MCF 10A (cell line): Measurements from ENCODE around the gene RGS9BP. TPM values are rescaled to one million over a fixed set of nuclear protein-coding genes. Genes with fewer than 3 reads are reported as not detected.

Experiments
- BruUV-seq: library from RNA; stranded (reverse); fragments of 400-500 nt; replicated peaks from 2 replicates; lab custom pipeline; 2021; lab: Mats Ljungman, UMichigan
- CTCF ChIA-PET: fragments of 300-600 bp; sonication (Branson Sonifier 250); formaldehyde crosslinking; extraction: SDS; loops from one replicate; lab custom pipeline; 2021; ENCODE audit warnings: antibody characterized with exemption, inconsistent platforms; lab: Yijun Ruan, JAX
- POLR2A ChIA-PET: fragments of 300-600, 350-650 bp; sonication (Branson Sonifier 250); formaldehyde crosslinking; extraction: SDS; loops from one replicate; lab custom pipeline; 2020; ENCODE audit warnings: antibody characterized with exemption, inconsistent platforms; lab: Yijun Ruan, JAX
- DNase-seq: peaks from one replicate; pipeline ENCODE4 v3.0.0-alpha.2; 2018; ENCODE audit not compliant: unreplicated experiment
- H3K27ac Mint-ChIP-seq: one replicate; pipeline ENCODE4 v1.8.0; 2022; ENCODE audit warnings: mild to moderate bottlenecking, low read depth, mixed read lengths; ENCODE audit not compliant: unreplicated experiment
- H3K27me3 Mint-ChIP-seq: one replicate; pipeline ENCODE4 v1.8.0; 2022; ENCODE audit warnings: mixed read lengths; ENCODE audit not compliant: insufficient read depth, unreplicated experiment
- H3K36me3 Mint-ChIP-seq: one replicate; pipeline ENCODE4 v1.8.0; 2022; ENCODE audit warnings: mild to moderate bottlenecking, moderate library complexity, mixed read lengths; ENCODE audit not compliant: insufficient read depth, unreplicated experiment
- H3K4me1 Mint-ChIP-seq: one replicate; pipeline ENCODE4 v1.8.0; 2022; ENCODE audit warnings: mixed read lengths; ENCODE audit not compliant: insufficient read depth, unreplicated experiment
- H3K4me3 Mint-ChIP-seq: one replicate; pipeline ENCODE4 v1.8.0; 2022; ENCODE audit warnings: mild to moderate bottlenecking, moderate library complexity, mixed read lengths; ENCODE audit not compliant: unreplicated experiment
- H3K9me3 Mint-ChIP-seq: one replicate; pipeline ENCODE4 v1.8.0; 2022; ENCODE audit warnings: mixed read lengths; ENCODE audit not compliant: unreplicated experiment
- intact Hi-C: fragments of 100-400 bp; cut with micrococcal nuclease; formaldehyde crosslinking; loops from 2 replicates; pipeline ENCODE4 v1.14.1; 2022
- total RNA-seq: library from RNA; stranded (reverse); gene quantifications from 2 replicates; pipeline ENCODE4 v1.2.3, GENCODE V29; 2022
- TF ChIP-seq, protein P1 (sequence below): fragments of 200-600 bp; IDR thresholded peaks from one replicate; pipeline ENCODE4 v1.8.0; 2022; ENCODE audit warnings: antibody characterized with exemption, mild to moderate bottlenecking; ENCODE audit not compliant: unreplicated experiment

The RGS9BP gene
- total RNA-seq, 1 experiment from 2014 or later: 0.16 TPM

GRCh38 chr19:32631381-32631780 lies 44.3 kb upstream of the RGS9BP start:
- TF ChIP-seq, protein P1, sequence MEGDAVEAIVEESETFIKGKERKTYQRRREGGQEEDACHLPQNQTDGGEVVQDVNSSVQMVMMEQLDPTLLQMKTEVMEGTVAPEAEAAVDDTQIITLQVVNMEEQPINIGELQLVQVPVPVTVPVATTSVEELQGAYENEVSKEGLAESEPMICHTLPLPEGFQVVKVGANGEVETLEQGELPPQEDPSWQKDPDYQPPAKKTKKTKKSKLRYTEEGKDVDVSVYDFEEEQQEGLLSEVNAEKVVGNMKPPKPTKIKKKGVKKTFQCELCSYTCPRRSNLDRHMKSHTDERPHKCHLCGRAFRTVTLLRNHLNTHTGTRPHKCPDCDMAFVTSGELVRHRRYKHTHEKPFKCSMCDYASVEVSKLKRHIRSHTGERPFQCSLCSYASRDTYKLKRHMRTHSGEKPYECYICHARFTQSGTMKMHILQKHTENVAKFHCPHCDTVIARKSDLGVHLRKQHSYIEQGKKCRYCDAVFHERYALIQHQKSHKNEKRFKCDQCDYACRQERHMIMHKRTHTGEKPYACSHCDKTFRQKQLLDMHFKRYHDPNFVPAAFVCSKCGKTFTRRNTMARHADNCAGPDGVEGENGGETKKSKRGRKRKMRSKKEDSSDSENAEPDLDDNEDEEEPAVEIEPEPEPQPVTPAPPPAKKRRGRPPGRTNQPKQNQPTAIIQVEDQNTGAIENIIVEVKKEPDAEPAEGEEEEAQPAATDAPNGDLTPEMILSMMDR: no peak
- no peak for DNase-seq
- POLR2A ChIA-PET: no interaction called here
- Mint-ChIP-seq H3K9me3 (no peaks in the 10 kb centered on the region), H3K4me1 (no peaks in the 10 kb centered on the region), H3K27ac (no peak overlapping the region), H3K4me3 (no peak overlapping the region), H3K36me3 (peaks cover 68% of the 10 kb centered on the region), H3K27me3 (no peaks in the 10 kb centered on the region)
- intact Hi-C loops: no loop called here
- CTCF ChIA-PET: interaction anchor here (0.5 to 0.6 kb wide), 2 partner anchors 25 to 111 kb away, joined by 3 to 4 read pairs; no protein-coding TSS in a partner anchor
- BruUV-seq: no TSS peak

DNA sequence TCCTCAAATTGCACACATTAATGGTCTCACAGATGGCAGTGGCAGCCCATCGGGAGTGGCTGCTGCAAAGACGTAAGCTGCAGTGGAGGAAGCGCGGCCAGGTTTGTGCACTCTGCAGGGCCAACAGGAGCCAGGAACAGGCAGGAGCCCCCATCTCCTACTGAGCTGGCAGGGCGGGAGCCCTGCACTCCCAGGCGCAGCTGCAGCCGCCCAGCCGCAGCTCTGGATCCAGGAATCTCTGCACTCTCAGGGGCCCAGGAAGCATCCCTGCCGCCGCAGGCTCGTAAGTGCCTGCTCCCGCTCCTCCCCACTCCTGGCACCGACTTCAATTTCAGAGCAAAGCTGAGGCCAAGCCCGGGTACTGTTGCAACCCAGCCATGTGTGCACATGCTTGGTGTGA lies 38.2 kb upstream of the RGS9BP start:
- H3K27me3 Mint-ChIP-seq: no peaks in the 10 kb centered on the region
- TF ChIP-seq, protein P1: no peak
- H3K4me3 Mint-ChIP-seq: no peak overlapping the region
- DNase-seq: no peak
- no TSS peak for BruUV-seq
- ChIA-PET POLR2A (no interaction called here), CTCF (interaction anchor here (0.5 kb wide), 1 partner anchor 32 kb away, joined by 5 read pairs; no protein-coding TSS in a partner anchor)
- peaks cover 75% of the 10 kb centered on the region for H3K36me3 Mint-ChIP-seq
- no peak overlapping the region for H3K27ac Mint-ChIP-seq
- no peaks in the 10 kb centered on the region for H3K4me1 Mint-ChIP-seq
- H3K9me3 Mint-ChIP-seq: no peaks in the 10 kb centered on the region
- intact Hi-C loops: no loop called here

GRCh38 chr19:32638625-32639024 lies 37.0 kb upstream of the RGS9BP start:
- intact Hi-C loops: no loop called here
- CTCF ChIA-PET: interaction anchor here (0.7 kb wide), 1 partner anchor 19 kb away, joined by 3 read pairs; no protein-coding TSS in a partner anchor
- DNase-seq: no peak
- BruUV-seq: no TSS peak
- TF ChIP-seq, protein P1: no peak
- Mint-ChIP-seq H3K9me3 (no peaks in the 10 kb centered on the region), H3K4me3 (no peak overlapping the region), H3K27ac (no peak overlapping the region), H3K36me3 (peaks cover 80% of the 10 kb centered on the region), H3K27me3 (no peaks in the 10 kb centered on the region), H3K4me1 (no peaks in the 10 kb centered on the region)
- POLR2A ChIA-PET: no interaction called here

DNA sequence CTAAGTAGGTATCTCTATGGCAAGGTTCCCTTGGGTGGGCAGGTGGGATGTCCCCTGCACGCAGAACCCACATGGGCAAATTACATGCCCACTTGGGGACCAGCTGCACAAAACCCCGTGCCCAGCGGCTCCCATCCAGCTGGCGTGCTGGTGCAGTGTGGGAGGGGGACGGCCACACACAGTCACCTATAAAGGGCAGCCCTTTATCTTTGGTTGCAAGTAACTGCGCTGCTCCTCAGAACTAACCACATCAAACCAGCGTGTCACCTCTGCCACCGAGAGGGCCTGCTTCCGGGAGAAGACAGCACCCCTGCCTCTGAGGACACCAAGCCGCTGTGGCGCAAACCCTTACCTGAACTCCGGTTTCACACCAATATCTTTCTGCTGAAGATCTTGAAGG lies 32.9 kb upstream of the RGS9BP start:
- Mint-ChIP-seq H3K4me1 (no peaks in the 10 kb centered on the region), H3K27me3 (no peaks in the 10 kb centered on the region), H3K9me3 (no peaks in the 10 kb centered on the region), H3K27ac (no peak overlapping the region), H3K4me3 (no peak overlapping the region), H3K36me3 (peaks cover 73% of the 10 kb centered on the region)
- BruUV-seq: no TSS peak
- ChIA-PET CTCF (no interaction called here), POLR2A (no interaction called here)
- DNase-seq: no peak
- TF ChIP-seq, protein P1: no peak
- intact Hi-C loops: no loop called here
